Body of pancreas (tissue), 4 donors: Measurements from ENCODE around the gene MED15. TPM values are rescaled to one million over a fixed set of nuclear protein-coding genes. Genes with fewer than 3 reads are reported as not detected.
"Not testable (repeated sequence)": the region's sequence is repeated elsewhere in the genome, so short reads cannot be mapped to it uniquely, and the experiment has no call there.

Source experiments
- ATAC-seq: fragments of 150-250 bp; one replicate; pipeline ENCODE4 v1.9.1; 2016
- DNase-seq, 4 donors: peaks; one replicate each; pipeline ENCODE4 v3.0.0-alpha.2; 2019
- H3K27ac ChIP-seq, 4 donors: fragments of 200-600 bp; sonication (generic); 1 replicate in 3 of 4; 2 replicates in 1 of 4; pipeline versions ENCODE4 v1.5.1 to v1.6.1; 2016 to 2019; ENCODE audit warnings: mild to moderate bottlenecking in 1 of 4, mixed read lengths in 1 of 4, moderate library complexity in 1 of 4
- H3K27me3 ChIP-seq, 2 donors: fragments of 200-600 bp; sonication (generic); one replicate each; pipeline ENCODE4 v1.6.0; 2016; ENCODE audit warnings: mild to moderate bottlenecking in 1 of 2
- H3K36me3 ChIP-seq, 2 donors: fragments of 200-600 bp; sonication (generic); replicated peaks in 1 of 2; 2 replicates each; pipeline ENCODE4 v1.5.1; 2016; ENCODE audit warnings: low read depth in 2 of 2; ENCODE audit not compliant: insufficient read depth in 1 of 2
- H3K4me1 ChIP-seq: fragments of 200-600 bp; sonication (generic); one replicate; pipeline ENCODE4 v1.6.0; 2016
- H3K4me3 ChIP-seq, 2 donors: fragments of 200-600 bp; sonication (generic); 1 replicate in 1 of 2; 2 replicates in 1 of 2; pipeline ENCODE4 v1.5.1; 2016 to 2019
- H3K9me3 ChIP-seq, 3 donors: fragments of 200-600 bp; sonication (generic); 1 replicate in 2 of 3; 2 replicates in 1 of 3; pipeline ENCODE4 v1.5.1; 2016
- POLR2A ChIP-seq, 3 donors: fragments of 450-650 bp; IDR thresholded peaks; one replicate each; pipeline ENCODE4 v1.6.1; 2016; ENCODE audit warnings: antibody characterized with exemption in 3 of 3, mild to moderate bottlenecking in 2 of 3
- WGBS, 2 donors: methylation state at CpG; one replicate each; pipeline ENCODE4 v1.1.5; 2017; 5-methylcytosine and 5-hydroxymethylcytosine counted together
- intact Hi-C: fragments of 100-400 bp; cut with DNase I; formaldehyde crosslinking; loops from one replicate; pipeline ENCODE4 v1.15.1; 2023
- total RNA-seq, 2 donors: library from RNA; depleted of rRNA; stranded (reverse); fragments of >200 nt; gene quantifications; one replicate each; pipeline ENCODE4 v1.1.0, GENCODE V29; 2016
- TF ChIP-seq, protein P1 (sequence below), 7 experiments: fragments of 450-650 bp in 4 of 7; fragments of 200-600 bp in 3 of 7; sonication (generic) in 3 of 7; IDR thresholded peaks; one replicate each; pipeline ENCODE4 v1.5.1; 2016 to 2019; ENCODE audit warnings: antibody characterized with exemption in 7 of 7

The MED15 gene
- total RNA-seq, 2 donors from 2014 or later = 31.6 to 36.9 TPM

DNA sequence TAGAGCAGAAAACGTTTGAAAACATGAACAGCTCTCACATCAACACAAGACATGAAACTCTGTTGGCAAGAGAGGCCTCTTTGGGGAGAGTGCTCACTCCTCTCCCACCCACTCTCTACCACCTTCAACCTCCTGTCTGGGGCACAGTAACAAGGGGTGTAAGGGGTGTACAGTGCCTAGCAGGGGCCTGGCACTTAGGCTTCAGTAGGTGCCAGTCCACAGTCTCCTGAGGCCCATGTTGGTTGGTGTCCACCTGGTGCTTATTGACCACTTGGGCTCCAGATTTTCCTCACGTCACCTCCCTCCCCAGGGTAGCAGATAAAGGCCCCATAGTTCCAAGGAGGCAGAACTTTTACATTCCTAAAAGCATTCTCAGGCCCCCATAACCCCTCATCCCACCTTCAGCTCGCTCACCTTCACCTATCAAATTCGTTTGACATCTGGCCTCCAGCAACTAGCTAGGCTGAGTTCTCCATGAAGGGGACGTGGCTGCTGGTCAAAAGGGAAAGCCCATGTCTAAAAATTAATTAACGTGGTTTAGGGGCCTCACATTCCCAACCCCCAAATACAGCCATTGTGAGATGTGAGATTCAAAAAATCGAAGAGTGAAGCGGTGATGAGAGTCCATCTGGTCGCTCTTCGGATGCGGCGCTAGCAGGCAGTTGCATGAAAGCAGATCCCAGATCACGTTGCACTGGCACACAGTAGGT is 712 bp upstream of the MED15 start:
- ATAC-seq (no peak), DNase-seq (no peak)
- no peaks in the 10 kb centered on the region for H3K27me3 ChIP-seq
- no peaks in the 10 kb centered on the region for H3K36me3 ChIP-seq
- no peaks in the 10 kb centered on the region for H3K9me3 ChIP-seq
- no peak for TF ChIP-seq POLR2A (IDR thresholded peaks at IDR 0.05)
- TF ChIP-seq, protein P1, sequence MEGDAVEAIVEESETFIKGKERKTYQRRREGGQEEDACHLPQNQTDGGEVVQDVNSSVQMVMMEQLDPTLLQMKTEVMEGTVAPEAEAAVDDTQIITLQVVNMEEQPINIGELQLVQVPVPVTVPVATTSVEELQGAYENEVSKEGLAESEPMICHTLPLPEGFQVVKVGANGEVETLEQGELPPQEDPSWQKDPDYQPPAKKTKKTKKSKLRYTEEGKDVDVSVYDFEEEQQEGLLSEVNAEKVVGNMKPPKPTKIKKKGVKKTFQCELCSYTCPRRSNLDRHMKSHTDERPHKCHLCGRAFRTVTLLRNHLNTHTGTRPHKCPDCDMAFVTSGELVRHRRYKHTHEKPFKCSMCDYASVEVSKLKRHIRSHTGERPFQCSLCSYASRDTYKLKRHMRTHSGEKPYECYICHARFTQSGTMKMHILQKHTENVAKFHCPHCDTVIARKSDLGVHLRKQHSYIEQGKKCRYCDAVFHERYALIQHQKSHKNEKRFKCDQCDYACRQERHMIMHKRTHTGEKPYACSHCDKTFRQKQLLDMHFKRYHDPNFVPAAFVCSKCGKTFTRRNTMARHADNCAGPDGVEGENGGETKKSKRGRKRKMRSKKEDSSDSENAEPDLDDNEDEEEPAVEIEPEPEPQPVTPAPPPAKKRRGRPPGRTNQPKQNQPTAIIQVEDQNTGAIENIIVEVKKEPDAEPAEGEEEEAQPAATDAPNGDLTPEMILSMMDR (IDR thresholded peaks at IDR 0.05) = no peak
- H3K4me3 ChIP-seq = peak overlapping the region in 1 of 2 donors; percentile 65
- whole genome bisulfite sequencing, 2 donors = 69 to 75% methylated on average over 13 of the region's 13 CpGs
- peaks cover 34% of the 10 kb centered on the region for H3K4me1 ChIP-seq
- intact Hi-C loops = no loop called here
- peak overlapping the region; percentile 84 to 94 (median 88) for H3K27ac ChIP-seq

- WGBS, 2 donors = 1 to 2% methylated on average over 21 of the region's 21 CpGs
- DNase-seq, ATAC-seq, H3K36me3 ChIP-seq, H3K27me3 ChIP-seq, H3K9me3 ChIP-seq, intact Hi-C loops: not testable (repeated sequence)
- peaks cover 34% of the 10 kb centered on the region for H3K4me1 ChIP-seq
- peak overlapping the region; percentile 84 to 94 (median 88) for H3K27ac ChIP-seq
- peak overlapping the region; percentile 65 to 99 for H3K4me3 ChIP-seq
Measured at GRCh38 chr22:20508067-20508755, 801 bp downstream of the MED15 start.

- Histone ChIP-seq H3K4me1 (peaks cover 34% of the 10 kb centered on the region), H3K9me3 (no peaks in the 10 kb centered on the region), H3K4me3 (no peak overlapping the region), H3K36me3 (no peaks in the 10 kb centered on the region), H3K27me3 (no peaks in the 10 kb centered on the region), H3K27ac (peak overlapping the region; percentile 62 to 94 (median 88))
- intact Hi-C loops = no loop called here
- ATAC-seq (no peak), DNase-seq (no peak)
- TF ChIP-seq, protein P1 (IDR thresholded peaks at IDR 0.05) = no peak
- TF ChIP-seq POLR2A (IDR thresholded peaks at IDR 0.05) = no peak
- 45 to 48% methylated on average over 10 of the region's 10 CpGs for WGBS, 2 donors
Measured at GRCh38 chr22:20508815-20509271, 1.4 kb downstream of the MED15 start.

- Histone ChIP-seq H3K4me3 (no peak overlapping the region), H3K27ac (peak overlapping the region; percentile 62 to 94 (median 88)), H3K36me3 (no peaks in the 10 kb centered on the region), H3K9me3 (no peaks in the 10 kb centered on the region), H3K4me1 (peaks cover 34% of the 10 kb centered on the region), H3K27me3 (no peaks in the 10 kb centered on the region)
- WGBS, 2 donors = 31 to 34% methylated on average over 7 of the region's 7 CpGs
- intact Hi-C loops = no loop called here
- TF ChIP-seq, protein P1 (IDR thresholded peaks at IDR 0.05) = no peak
- peak in 2 of 3 donors; percentile 73 for TF ChIP-seq POLR2A (IDR thresholded peaks at IDR 0.05)
- ATAC-seq (peak; percentile 68), DNase-seq (peak; percentile 61 to 83 (median 69))
Measured at GRCh38 chr22:20509344-20510047, 2.1 kb downstream of the MED15 start.
